ENCODE results near the gene REL. TPM values are rescaled to one million over a fixed set of nuclear protein-coding genes. Genes with fewer than 3 reads are reported as not detected.

REL gene
- total and polyA plus RNA-seq, 2 of the 4 experiments (the other 2 are of a cell fraction), result 1.3 to 4.3 TPM

GRCh38 chr2:60837123-60837522, 44.3 kb upstream of the REL start:
- Histone ChIP-seq H4K91ac (ENCODE audit: insufficient read depth, low read depth, low read length) (no peak overlapping the region), H3K14ac (replicated peaks; ENCODE audit: low read depth, low read length) (no peak overlapping the region), H4K8ac (ENCODE audit: low read depth in 2 of 2, low read length in 2 of 2) (no peak overlapping the region), H2BK15ac (ENCODE audit: low read depth, low read length) (no peak overlapping the region), H2BK20ac (ENCODE audit: low read depth, low read length) (no peak overlapping the region), H3K9ac (ENCODE audit: low read depth, low read length) (no peak overlapping the region), H3K27ac (ENCODE audit: insufficient read depth, low read length) (no peak overlapping the region), H3K4me1 (ENCODE audit: control insufficient read depth, insufficient read depth, low read length) (no peaks in the 10 kb centered on the region), H3K23ac (ENCODE audit: low read depth, low read length) (no peak overlapping the region), H3K9me1 (ENCODE audit: insufficient read depth, low read length) (no peaks in the 10 kb centered on the region), H3K4me3 (ENCODE audit: insufficient read depth, low read depth, low read length) (no peak overlapping the region), H2BK120ac (ENCODE audit: low read depth, low read length) (no peak overlapping the region), H2BK5ac (ENCODE audit: low read depth, low read length, poor library complexity, severe bottlenecking) (no peak overlapping the region), H3K9me3 (ENCODE audit: control insufficient read depth, insufficient read depth, low read length) (no peaks in the 10 kb centered on the region), H2AFZ (replicated peaks; ENCODE audit: low read length, poor library complexity) (no peak overlapping the region), H3K18ac (ENCODE audit: low read depth, low read length) (no peak overlapping the region), H2AK9ac (replicated peaks; ENCODE audit: low read depth, low read length, poor library complexity) (no peak overlapping the region), H3K56ac (ENCODE audit: extremely low read depth, insufficient read depth, low read length) (no peak overlapping the region), H3K4ac (ENCODE audit: low read depth, low read length) (no peak overlapping the region), H3K4me2 (ENCODE audit: low read depth, low read length) (no peak overlapping the region), H4K20me1 (ENCODE audit: insufficient read depth, low read length) (no peaks in the 10 kb centered on the region), H3K79me1 (ENCODE audit: low read depth in 1 of 2, low read length in 2 of 2) (no peaks in the 10 kb centered on the region), H4K5ac (ENCODE audit: low read depth, low read length) (no peak overlapping the region), H2AK5ac (ENCODE audit: low read depth, low read length) (no peak overlapping the region), H3K36me3 (ENCODE audit: control insufficient read depth, insufficient read depth, low read length) (no peaks in the 10 kb centered on the region), H3K27me3 (ENCODE audit: control insufficient read depth, insufficient read depth, low read length) (peaks cover 24% of the 10 kb centered on the region)
- intact Hi-C loops (cut with micrococcal nuclease), result no loop called here
- POLR2A ChIA-PET (ENCODE audit: unreplicated experiment), result no interaction called here
- TF ChIP-seq CTCF (conservative IDR thresholded peaks at IDR 0.05; ENCODE audit: low read depth, low read length), result no peak
- TF ChIP-seq SMC3 (IDR thresholded peaks at IDR 0.05; ENCODE audit: low read depth, low read length), result no peak
- no peak for TF ChIP-seq RFX5 (IDR thresholded peaks at IDR 0.05; ENCODE audit: low read depth, low read length)
- TF ChIP-seq MAZ (IDR thresholded peaks at IDR 0.05; ENCODE audit: borderline replicate concordance, low read depth, low read length), result no peak
- TF ChIP-seq BHLHE40 (IDR thresholded peaks at IDR 0.05; ENCODE audit: low read depth, low read length), result no peak
- no peak for TF ChIP-seq POLR2A (IDR thresholded peaks at IDR 0.05; ENCODE audit: low read depth, low read length)
- no peak for TF ChIP-seq MAFK (IDR thresholded peaks at IDR 0.05; ENCODE audit: low read depth, low read length)
- TF ChIP-seq ELK1 (IDR thresholded peaks at IDR 0.05; ENCODE audit: borderline replicate concordance, low read depth, low read length), result no peak
- BruUV-seq (replicated peaks), result no TSS peak
- in situ Hi-C loops (cut with MboI; ENCODE audit: low sequenced_read_pairs), result no loop called here
- ATAC-seq (ENCODE audit: low read depth), result no peak
- dilution Hi-C loops (cut with HindIII; ENCODE audit: low sequenced_read_pairs, unreplicated experiment), result no loop called here
- no peak for DNase-seq
- no CpG with 5 or more reads among the region's 1 CpG for WGBS, 2 experiments (ENCODE audit: extremely low coverage in 2 of 2, insufficient read length in 1 of 2)
- CTCF ChIA-PET, result no interaction called here

All from IMR-90 (cell line).